BJ (cell line): ENCODE measurements around the gene AMER3. TPM values are rescaled to one million over a fixed set of nuclear protein-coding genes. Genes with fewer than 3 reads are reported as not detected.

Source experiments
- CTCF ChIA-PET: fragments of 350-600 bp; formaldehyde crosslinking; extraction: SDS; loops from one replicate; lab custom pipeline; 2021; ENCODE audit warnings: antibody characterized with exemption, inconsistent platforms; lab: Yijun Ruan, JAX
- POLR2A ChIA-PET: fragments of 300-600 bp; sonication (Branson Sonifier 250); formaldehyde crosslinking; extraction: SDS; loops from one replicate; lab custom pipeline; 2021; ENCODE audit warnings: antibody characterized with exemption; lab: Charles Lee
- DNase-seq: peaks from one replicate; pipeline ENCODE4 v3.0.0-alpha.2; 2011; ENCODE audit warnings: low read depth
- H3K27me3 ChIP-seq: 2 replicates; pipeline ENCODE4 v1.6.0; 2011; ENCODE audit warnings: low read length; ENCODE audit not compliant: control insufficient read depth, insufficient read depth
- H3K36me3 ChIP-seq: 2 replicates; pipeline ENCODE4 v1.5.1; 2011; ENCODE audit warnings: low read length; ENCODE audit not compliant: control insufficient read depth, insufficient read depth
- H3K4me3 ChIP-seq: 2 replicates; pipeline ENCODE4 v1.5.1; 2011; ENCODE audit warnings: low read depth, mild to moderate bottlenecking, control low read depth, low read length
- polyA plus RNA-seq: library from polyadenylated mRNA; depleted of rRNA; stranded (reverse); fragments of >200 nt; gene quantifications from 2 replicates; pipeline ENCODE4 v1.2.3, GENCODE V29; 2011
- TF ChIP-seq, protein P1 (sequence below): IDR thresholded peaks from 2 replicates; pipeline ENCODE4 v1.5.1; 2011; ENCODE audit warnings: low read depth, mild to moderate bottlenecking, control low read depth, inconsistent platforms, low read length, moderate library complexity; ENCODE audit not compliant: insufficient read depth

Gene AMER3
- polyA plus RNA-seq, 1 experiment: not detected

DNA sequence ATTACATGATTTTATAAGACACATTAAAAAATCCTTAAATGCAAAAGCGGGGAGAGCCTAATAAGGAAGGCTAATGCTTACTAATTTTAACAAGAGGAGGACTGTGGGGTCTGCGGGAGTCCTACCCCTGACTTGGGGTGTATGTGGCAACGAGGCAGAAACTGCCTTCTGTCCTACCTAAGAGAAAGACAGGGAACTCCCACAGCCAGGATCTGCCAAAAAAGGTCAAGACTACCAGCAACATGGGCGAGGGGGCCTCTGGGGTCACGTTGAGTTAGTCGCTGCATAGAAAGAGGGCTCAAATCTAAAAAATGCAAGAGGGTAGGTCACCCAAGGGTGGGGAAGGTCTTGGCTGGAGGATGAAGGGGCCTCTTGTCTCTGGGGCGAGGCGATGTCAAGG lies 529 bp upstream of the AMER3 start:
- TF ChIP-seq, protein P1, sequence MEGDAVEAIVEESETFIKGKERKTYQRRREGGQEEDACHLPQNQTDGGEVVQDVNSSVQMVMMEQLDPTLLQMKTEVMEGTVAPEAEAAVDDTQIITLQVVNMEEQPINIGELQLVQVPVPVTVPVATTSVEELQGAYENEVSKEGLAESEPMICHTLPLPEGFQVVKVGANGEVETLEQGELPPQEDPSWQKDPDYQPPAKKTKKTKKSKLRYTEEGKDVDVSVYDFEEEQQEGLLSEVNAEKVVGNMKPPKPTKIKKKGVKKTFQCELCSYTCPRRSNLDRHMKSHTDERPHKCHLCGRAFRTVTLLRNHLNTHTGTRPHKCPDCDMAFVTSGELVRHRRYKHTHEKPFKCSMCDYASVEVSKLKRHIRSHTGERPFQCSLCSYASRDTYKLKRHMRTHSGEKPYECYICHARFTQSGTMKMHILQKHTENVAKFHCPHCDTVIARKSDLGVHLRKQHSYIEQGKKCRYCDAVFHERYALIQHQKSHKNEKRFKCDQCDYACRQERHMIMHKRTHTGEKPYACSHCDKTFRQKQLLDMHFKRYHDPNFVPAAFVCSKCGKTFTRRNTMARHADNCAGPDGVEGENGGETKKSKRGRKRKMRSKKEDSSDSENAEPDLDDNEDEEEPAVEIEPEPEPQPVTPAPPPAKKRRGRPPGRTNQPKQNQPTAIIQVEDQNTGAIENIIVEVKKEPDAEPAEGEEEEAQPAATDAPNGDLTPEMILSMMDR: no peak
- no peak for DNase-seq
- H3K4me3 ChIP-seq: no peak overlapping the region
- CTCF ChIA-PET: no interaction called here
- POLR2A ChIA-PET: no interaction called here
- H3K36me3 ChIP-seq: no peaks in the 10 kb centered on the region
- peaks cover 3% of the 10 kb centered on the region for H3K27me3 ChIP-seq

- CTCF ChIA-PET: interaction anchor here (0.8 kb wide), 1 partner anchor 41 kb away, joined by 3 read pairs; no protein-coding TSS in a partner anchor
- no peak for DNase-seq
- Histone ChIP-seq H3K36me3 (no peaks in the 10 kb centered on the region), H3K4me3 (no peak overlapping the region), H3K27me3 (peaks cover 3% of the 10 kb centered on the region)
- TF ChIP-seq, protein P1: no peak
- POLR2A ChIA-PET: interaction anchor here (0.6 kb wide), 1 partner anchor 27 kb away, joined by 3 read pairs; no protein-coding TSS in a partner anchor
These were observed 923 bp downstream of the AMER3 start for GRCh38 chr2:130756053-130756873.

GRCh38 chr2:130756874-130757668 lies 1.7 kb downstream of the AMER3 start:
- H3K4me3 ChIP-seq: no peak overlapping the region
- TF ChIP-seq, protein P1: no peak
- H3K27me3 ChIP-seq: peaks cover 3% of the 10 kb centered on the region
- CTCF ChIA-PET: interaction anchor here (0.8 kb wide), 1 partner anchor 40 kb away, joined by 3 read pairs; no protein-coding TSS in a partner anchor
- DNase-seq: no peak
- H3K36me3 ChIP-seq: no peaks in the 10 kb centered on the region
- POLR2A ChIA-PET: no interaction called here

DNA sequence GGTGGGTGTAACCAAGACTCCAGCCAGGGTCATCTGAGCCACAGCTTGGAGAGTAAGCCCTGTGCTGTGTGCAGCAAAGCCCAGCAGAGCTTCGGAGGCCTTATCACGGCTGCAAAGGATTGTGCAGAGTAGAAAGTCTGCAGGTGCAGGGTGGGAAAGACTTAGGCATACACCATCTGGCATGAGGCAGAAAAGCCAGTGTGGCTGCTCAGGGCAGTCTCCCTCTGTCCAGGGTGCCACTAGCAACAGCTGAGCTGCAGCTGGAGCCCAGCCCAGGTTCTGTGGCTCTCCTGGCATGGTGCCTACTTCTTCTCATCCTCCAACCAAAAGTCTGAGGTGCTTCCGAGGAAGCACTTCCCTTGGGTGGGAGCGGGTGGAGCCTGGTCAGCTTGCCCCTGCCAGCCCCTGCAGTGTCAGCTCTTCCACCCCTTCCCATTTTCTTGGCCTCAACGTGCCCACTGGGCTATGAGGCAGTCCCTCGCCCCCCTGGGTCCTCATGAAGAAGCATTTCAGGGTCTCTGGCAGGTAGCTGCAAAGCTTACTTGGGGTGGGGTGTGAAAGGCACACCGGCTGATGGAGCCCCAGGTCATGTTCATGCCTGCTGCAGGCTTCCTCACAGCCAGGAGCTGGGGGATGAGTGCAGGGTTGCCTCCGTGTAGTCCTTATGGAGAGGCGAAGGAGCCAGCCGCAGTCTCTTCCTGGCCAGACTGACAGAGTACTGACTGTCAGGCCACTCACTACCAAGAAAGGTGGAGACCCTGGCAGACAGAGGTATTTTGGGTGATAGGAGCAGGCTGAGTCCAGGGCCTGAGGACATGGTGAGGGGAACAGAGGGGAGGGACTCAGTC lies 4.8 kb downstream of the AMER3 start:
- DNase-seq: no peak
- Histone ChIP-seq H3K4me3 (no peak overlapping the region), H3K27me3 (peaks cover 1% of the 10 kb centered on the region), H3K36me3 (no peaks in the 10 kb centered on the region)
- ChIA-PET POLR2A (no interaction called here), CTCF (interaction anchor here (0.9 kb wide), 1 partner anchor 37 kb away, joined by 3 read pairs; no protein-coding TSS in a partner anchor)
- TF ChIP-seq, protein P1: no peak
